ENCODE measurements around the gene MEF2B.
"Not testable (repeated sequence)": the region's sequence is repeated elsewhere in the genome, so short reads cannot be mapped to it uniquely, and the experiment has no call there.

The MEF2B gene

DNA sequence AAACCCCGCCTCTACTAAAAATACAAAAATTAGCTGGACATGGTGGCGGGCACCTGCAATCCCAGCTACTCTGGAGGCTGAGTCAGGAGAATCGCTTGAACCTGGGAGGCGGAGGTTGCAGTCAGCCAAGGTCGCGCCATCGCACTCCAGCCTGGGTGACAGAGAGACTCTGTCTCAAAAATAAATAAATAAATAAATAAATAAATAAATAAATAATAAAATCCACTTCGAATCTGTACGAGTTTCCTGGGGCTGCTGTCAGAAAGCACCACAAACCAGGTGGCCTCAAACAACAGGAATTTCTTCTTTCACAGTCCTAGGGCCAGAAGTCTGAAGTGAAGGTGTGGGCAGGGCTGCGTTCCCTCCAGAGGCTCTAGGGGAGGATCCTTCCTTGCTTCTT lies 67.5 kb downstream of the MEF2B start:
- in situ Hi-C loops (cut with MboI; ENCODE audit: low sequenced_read_pairs), result not testable (repeated sequence)

DNA sequence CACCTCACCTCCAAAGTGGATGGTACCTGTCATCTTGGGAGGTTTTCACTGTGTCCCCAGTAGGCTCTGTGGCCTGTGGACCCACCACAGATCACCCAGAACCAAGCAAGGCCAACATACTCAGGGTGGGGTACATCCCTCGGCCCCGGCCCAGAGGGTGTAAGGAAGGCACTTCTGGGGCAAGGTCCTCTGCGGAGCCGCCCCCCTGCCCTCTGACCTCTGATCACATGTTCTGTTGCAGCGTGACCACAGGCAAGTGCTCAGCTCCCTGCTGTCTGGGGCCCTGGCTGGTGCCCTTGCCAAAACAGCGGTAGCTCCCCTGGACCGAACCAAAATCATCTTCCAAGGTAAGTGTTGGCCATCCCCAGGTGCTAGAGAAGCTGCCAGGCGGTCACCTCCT lies 68.5 kb downstream of the MEF2B start:
- in situ Hi-C loops (cut with MboI; ENCODE audit: low sequenced_read_pairs), result no loop called here

DNA sequence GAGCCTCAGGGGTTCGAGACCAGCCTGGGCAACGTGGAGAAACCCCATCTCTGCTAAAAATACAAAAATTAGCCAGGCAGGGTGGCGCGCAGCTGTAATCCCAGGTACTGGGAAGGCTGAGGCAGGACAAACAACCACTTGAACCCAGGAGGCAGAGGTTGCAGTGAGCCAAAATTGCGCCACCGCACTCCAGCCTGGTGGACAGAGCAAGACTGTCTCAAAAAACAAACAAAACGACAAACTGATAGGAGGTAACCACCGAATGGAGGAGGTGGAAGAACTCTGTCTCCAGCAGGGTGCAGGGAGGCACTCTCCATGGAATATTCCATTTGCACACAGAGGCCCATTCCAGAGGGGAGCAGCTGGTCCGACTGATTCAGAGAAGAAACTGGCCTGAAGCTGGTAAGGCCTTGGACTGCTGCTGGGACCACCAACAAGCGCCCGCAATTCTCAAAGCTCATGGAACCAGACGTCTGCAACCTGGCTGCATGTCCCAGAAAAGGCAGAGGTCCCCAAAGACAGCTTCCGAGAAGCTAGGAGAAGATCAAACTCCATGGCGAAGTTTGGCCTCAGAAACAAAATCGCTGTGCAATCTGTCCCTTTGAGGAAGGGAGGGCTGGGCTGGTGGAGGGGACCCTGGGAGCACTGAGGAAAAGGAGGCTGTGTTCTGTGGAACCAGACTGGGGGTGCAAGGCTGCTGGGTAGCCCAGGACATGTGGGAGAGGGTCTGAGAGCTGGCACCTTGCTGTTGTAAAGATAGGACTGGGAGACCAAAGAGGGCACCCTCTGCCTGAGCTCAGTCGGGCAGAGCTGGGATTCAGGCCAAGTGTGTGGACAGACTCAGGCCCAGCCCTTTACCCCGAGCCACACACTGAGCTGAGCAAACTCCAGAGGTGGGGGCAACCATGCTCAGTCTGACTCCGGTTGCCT lies 71.1 kb downstream of the MEF2B start:
- in situ Hi-C loops (cut with MboI; ENCODE audit: low sequenced_read_pairs), result no loop called here

DNA sequence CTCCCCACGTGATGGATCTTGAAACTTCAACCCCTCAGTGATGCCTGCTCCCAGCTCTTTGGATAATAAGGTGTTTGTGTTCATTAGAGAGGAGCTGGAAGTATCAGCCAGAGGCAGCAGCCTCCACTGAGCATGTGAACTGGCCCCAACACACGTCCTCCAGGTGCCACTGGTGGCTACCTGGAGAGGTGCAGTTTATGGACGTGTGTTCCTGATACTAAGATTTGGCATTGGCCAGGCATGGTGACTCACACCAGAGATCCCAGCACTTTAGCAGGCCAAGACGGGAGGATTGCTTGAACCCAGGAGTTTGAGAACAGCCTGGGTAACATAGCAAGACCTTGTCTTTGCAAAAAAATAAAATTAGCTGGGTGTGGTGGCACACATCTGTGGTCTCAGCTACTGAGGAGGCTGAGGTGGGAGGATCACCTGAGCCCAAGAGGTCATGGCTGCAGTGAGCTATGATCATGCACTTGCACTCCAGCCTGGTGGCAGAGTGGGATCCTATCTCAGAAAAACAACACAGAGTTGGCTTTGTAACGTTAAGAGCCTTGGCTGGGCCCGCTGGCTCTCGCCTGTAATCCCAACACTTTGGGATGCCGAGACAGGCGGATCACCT lies 71.9 kb downstream of the MEF2B start:
- in situ Hi-C loops (cut with MboI; ENCODE audit: low sequenced_read_pairs), result no loop called here

DNA sequence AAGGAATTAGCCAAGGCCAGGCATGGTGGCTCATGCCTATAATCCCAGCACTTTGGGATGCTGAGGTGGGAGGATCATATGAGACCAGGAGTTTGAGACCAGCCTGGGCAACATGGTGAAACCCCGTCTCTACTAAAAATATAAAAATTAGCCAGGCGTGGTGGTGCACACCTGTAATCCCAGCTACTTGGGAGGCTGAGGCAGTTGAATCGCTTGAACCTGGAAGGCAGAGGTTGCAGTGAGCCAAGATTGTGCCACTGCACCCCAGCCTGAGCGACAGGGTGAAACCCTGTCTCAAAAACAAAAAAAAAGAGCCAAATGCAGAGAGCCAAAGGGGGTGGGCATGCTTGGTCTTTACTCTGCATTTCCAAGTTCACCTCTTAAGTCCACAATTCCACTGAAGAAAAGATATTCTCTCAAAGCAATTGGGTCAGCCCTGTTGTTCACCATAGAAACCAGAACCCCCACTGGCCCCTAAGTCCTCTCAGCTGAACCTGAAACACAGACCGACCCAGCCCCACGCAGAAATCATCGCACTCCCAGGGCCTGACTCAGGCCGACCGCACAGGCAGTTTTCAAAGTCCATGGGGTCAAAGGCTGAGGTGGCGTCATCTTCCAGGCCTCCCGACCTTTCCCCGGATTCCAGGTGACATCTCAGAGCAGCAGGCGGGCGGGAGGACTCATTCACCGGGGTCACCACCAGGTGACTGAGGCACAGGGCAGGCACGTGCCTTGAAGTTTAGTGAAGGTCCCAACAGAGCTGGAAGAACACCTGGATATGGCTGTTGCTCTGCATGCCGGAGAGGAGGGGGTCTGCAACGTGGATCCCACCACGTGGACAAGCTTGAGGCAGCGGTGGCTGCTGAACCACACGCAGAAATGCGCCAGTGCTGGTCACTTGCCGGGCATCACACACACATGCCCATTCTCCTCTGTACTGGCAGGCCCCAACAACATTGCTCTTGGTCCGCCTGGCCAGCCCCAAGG lies 73.1 kb downstream of the MEF2B start:
- in situ Hi-C loops (cut with MboI; ENCODE audit: low sequenced_read_pairs), result no loop called here

DNA sequence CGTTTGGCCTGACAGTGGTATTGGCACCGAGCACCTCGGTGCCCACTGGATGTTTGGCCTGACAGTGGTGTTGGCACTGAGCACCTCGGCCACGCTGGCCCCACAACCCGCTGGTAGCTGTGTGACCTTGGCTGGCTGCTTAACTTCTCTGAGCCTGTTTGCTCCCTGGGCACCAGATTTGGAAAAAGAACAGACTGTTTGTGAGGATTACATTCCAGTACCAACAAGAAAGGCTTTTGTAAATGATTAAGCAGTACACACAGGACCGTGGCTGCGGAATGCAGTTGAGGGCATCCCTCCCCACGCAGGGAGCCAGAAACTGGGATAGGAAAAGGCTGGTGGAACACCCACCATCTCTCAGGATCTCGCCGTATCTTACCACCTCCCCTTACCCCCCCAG lies 74.4 kb downstream of the MEF2B start:
- in situ Hi-C loops (cut with MboI; ENCODE audit: low sequenced_read_pairs), result no loop called here

Data from hTERT RPE-1 (cell line).